ENCODE results near the gene SENP8. TPM values are rescaled to one million over a fixed set of nuclear protein-coding genes. Genes with fewer than 3 reads are reported as not detected.
A peak's percentile ranks its signal among the peaks of the same experiment; 100 is the strongest.

SENP8 gene
- total RNA-seq, 4 donors from 2014 or later: 1.5 to 2.8 (median 1.8) TPM

DNA sequence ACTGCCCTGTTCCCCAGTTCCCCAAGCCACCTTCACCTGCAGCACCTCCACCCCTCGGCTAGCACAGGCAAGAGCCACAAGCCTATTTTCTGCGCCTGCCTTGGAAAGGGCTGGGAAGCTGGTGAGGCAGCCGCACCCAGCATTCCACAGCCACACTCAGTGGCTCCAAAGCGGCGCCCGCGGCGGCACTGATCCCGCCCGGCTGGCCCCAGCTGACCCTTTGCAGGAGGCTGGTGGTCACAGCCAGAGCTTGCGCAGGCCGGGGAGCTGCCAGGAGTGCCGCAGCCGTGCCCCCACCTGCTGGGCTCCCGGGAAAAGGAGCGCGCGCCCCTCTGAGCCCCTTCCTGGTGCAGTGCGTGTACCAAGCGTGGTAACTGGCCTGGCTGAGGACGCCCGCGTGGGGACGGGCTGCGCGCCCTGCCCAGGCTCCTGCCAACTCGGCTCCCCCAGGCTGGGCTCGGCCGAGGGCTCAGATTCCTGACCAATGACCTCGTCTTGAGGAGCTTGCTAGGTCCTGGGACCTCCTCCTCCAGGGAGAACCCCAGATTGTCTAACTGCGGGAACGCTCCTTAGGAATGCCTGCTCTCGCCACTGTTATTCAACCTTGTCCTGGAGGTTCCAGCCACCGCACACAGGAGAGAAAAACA lies 66.1 kb downstream of the SENP8 start:
- TF ChIP-seq POLR2A (IDR thresholded peaks at IDR 0.05): no peak
- TF ChIP-seq, protein P1, sequence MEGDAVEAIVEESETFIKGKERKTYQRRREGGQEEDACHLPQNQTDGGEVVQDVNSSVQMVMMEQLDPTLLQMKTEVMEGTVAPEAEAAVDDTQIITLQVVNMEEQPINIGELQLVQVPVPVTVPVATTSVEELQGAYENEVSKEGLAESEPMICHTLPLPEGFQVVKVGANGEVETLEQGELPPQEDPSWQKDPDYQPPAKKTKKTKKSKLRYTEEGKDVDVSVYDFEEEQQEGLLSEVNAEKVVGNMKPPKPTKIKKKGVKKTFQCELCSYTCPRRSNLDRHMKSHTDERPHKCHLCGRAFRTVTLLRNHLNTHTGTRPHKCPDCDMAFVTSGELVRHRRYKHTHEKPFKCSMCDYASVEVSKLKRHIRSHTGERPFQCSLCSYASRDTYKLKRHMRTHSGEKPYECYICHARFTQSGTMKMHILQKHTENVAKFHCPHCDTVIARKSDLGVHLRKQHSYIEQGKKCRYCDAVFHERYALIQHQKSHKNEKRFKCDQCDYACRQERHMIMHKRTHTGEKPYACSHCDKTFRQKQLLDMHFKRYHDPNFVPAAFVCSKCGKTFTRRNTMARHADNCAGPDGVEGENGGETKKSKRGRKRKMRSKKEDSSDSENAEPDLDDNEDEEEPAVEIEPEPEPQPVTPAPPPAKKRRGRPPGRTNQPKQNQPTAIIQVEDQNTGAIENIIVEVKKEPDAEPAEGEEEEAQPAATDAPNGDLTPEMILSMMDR (IDR thresholded peaks at IDR 0.05): no peak
- Histone ChIP-seq H3K36me3 (no peaks in the 10 kb centered on the region), H3K9me3 (no peaks in the 10 kb centered on the region), H3K27ac (peak overlapping the region in 1 of 4 donors; percentile 12), H3K4me1 (peaks cover 16 to 41% (median 16%) of the 10 kb centered on the region in 3 donors), H3K4me3 (peak overlapping the region; percentile 29 to 63 (median 38)), H3K27me3 (peaks cover 0 to 28% (median 0%) of the 10 kb centered on the region in 4 donors)
- 18 to 36% methylated on average over 5 to 13 of the region's 34 CpGs for WGBS, 2 donors
- DNase-seq: no peak
- intact Hi-C loops (cut with DNase I): no loop called here

DNA sequence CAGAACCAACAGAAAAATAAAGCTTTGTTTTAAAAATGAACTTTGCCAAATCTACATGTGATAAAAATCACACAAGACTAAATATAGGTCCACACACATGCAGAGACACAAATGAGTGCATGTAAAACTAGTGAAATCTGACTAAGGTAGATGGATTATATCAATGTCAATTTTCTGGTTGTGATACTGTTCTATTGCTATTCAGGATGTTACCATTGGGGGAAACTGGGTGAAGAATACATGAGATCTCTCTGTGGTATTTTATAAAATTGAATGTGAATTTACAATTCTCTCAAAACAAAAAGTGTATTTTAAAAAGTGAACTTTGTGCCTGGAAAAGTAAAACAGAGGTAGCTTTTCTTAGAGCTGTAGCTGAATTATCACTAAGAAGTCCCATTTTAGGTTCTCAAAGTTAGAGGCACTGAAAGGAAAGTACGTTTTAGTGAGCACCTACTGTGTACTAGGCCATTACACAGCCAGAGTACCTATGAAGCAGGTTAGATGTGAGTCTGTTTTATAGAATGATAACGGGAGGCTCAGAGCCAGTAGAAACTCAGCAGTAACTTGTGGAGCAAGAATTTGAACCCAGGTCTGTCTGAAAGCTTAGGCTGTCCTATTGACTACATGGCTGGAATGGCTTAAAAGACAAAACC lies 71.2 kb downstream of the SENP8 start:
- Histone ChIP-seq H3K27me3 (peaks cover 0 to 15% (median 0%) of the 10 kb centered on the region in 4 donors), H3K4me3 (no peak overlapping the region), H3K36me3 (no peaks in the 10 kb centered on the region), H3K27ac (no peak overlapping the region), H3K4me1 (peaks cover 1 to 14% (median 2%) of the 10 kb centered on the region in 3 donors), H3K9me3 (no peaks in the 10 kb centered on the region)
- no peak for TF ChIP-seq POLR2A (IDR thresholded peaks at IDR 0.05)
- TF ChIP-seq, protein P1 (IDR thresholded peaks at IDR 0.05): no peak
- DNase-seq: no peak
- 84 to 88% methylated on average over 2 of the region's 2 CpGs for WGBS, 2 donors
- intact Hi-C loops (cut with DNase I): no loop called here

DNA sequence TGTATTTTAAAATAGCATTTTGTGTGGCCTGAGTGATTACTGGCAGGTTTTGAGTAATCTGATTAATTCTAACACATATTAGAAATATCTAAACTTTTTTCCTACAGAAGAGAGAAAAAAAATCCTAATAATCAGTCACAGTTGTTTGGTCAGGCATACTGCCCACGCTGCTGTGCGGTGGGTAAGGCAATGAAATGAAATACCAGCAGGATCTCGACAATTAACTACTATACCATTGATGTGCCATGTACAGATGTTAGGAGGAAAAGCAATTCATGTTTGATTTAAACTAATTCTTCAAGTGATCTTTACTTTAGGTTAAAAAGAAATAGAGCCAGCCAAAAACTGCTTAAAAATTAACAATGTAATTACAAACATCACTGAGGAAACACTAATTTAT lies 74.2 kb downstream of the SENP8 start:
- Histone ChIP-seq H3K9me3 (no peaks in the 10 kb centered on the region), H3K4me1 (peaks cover 4 to 36% (median 18%) of the 10 kb centered on the region in 3 donors), H3K27ac (no peak overlapping the region), H3K36me3 (no peaks in the 10 kb centered on the region), H3K27me3 (peaks cover 0 to 12% (median 0%) of the 10 kb centered on the region in 4 donors), H3K4me3 (no peak overlapping the region)
- 60 to 70% methylated on average over 3 of the region's 3 CpGs for WGBS, 2 donors
- intact Hi-C loops (cut with DNase I): no loop called here
- DNase-seq: no peak
- TF ChIP-seq, protein P1 (IDR thresholded peaks at IDR 0.05): no peak
- no peak for TF ChIP-seq POLR2A (IDR thresholded peaks at IDR 0.05)

Other genes starting within 250 kb of the SENP8 start
- 10 to 100 TPM; 18.2 to 62.0 (median 35.0) TPM for gene MYO9A, start 253 bp upstream of the SENP8 start, total RNA-seq
- gene GRAMD2A, start 79.4 kb downstream of the SENP8 start, total RNA-seq: 1 to 10 TPM; 1.2 to 8.0 (median 3.7) TPM
- gene PKM, start 112.8 kb downstream of the SENP8 start, total RNA-seq: 1,000 to 10,000 TPM in 2 of 4 donors, 100 to 1,000 TPM in 2; 504 to 1,134 (median 964) TPM
- 10 to 100 TPM; 12.2 to 62.2 (median 31.6) TPM for gene PARP6, start 154.2 kb downstream of the SENP8 start, total RNA-seq
- gene CELF6, start 201.8 kb downstream of the SENP8 start, total RNA-seq: under 1 TPM in 3 of 4 donors, not detected in 1; 0.31 to 0.82 (median 0.76) TPM